Peyer's patch (tissue), 4 donors: ENCODE results near the gene DGKQ. TPM values are rescaled to one million over a fixed set of nuclear protein-coding genes. Genes with fewer than 3 reads are reported as not detected.

Experiments used
- DNase-seq, 3 donors: peaks; one replicate each; pipeline ENCODE4 v3.0.0-alpha.2; 2017 to 2019
- H3K27ac ChIP-seq, 4 donors: fragments of 200-600 bp; sonication (generic); one replicate each; pipeline ENCODE4 v1.5.1; 2016 to 2019
- H3K27me3 ChIP-seq, 2 donors: fragments of 200-600 bp; sonication (generic); one replicate each; pipeline ENCODE4 v1.5.1; 2019
- H3K36me3 ChIP-seq, 3 donors: fragments of 200-600 bp; sonication (generic); one replicate each; pipeline ENCODE4 v1.5.1; 2016 to 2019
- H3K4me1 ChIP-seq, 4 donors: fragments of 200-600 bp; sonication (generic); one replicate each; pipeline ENCODE4 v1.5.1; 2016 to 2019
- H3K4me3 ChIP-seq, 4 donors: fragments of 200-600 bp; sonication (generic); 1 replicate in 3 of 4; 2 replicates in 1 of 4; pipeline ENCODE4 v1.5.1; 2016 to 2019; ENCODE audit warnings: mild to moderate bottlenecking in 1 of 4
- H3K9me3 ChIP-seq, 4 donors: fragments of 200-600 bp; sonication (generic); one replicate each; pipeline ENCODE4 v1.5.1; 2016 to 2019; ENCODE audit warnings: mild to moderate bottlenecking in 1 of 4
- POLR2A ChIP-seq, 2 donors: fragments of 450-650 bp; IDR thresholded peaks; one replicate each; pipeline ENCODE4 v1.5.1; 2017; ENCODE audit warnings: antibody characterized with exemption in 2 of 2, mild to moderate bottlenecking in 2 of 2, moderate library complexity in 2 of 2
- total RNA-seq, 4 donors: library from RNA; depleted of rRNA; stranded (reverse); fragments of >200 nt; gene quantifications; one replicate each; pipeline ENCODE4 v1.1.0, GENCODE V29; 2016
- TF ChIP-seq, protein P1 (sequence below), 6 experiments: fragments of 450-650 bp in 4 of 6; fragments of 200-600 bp in 2 of 6; sonication (generic) in 1 of 6; IDR thresholded peaks; one replicate each; pipeline ENCODE4 v1.5.1; 2017 to 2019; ENCODE audit warnings: antibody characterized with exemption in 6 of 6, mild to moderate bottlenecking in 3 of 6, moderate library complexity in 1 of 6

Gene DGKQ
- total RNA-seq, 4 donors from 2014 or later: 32.2 to 119 (median 101) TPM

- Histone ChIP-seq H3K27ac (no peak overlapping the region), H3K9me3 (no peaks in the 10 kb centered on the region), H3K27me3 (no peaks in the 10 kb centered on the region), H3K4me1 (peaks cover 0 to 12% (median 0%) of the 10 kb centered on the region in 4 donors), H3K4me3 (no peak overlapping the region), H3K36me3 (peaks cover 0 to 80% (median 0%) of the 10 kb centered on the region in 3 donors)
- no peak for DNase-seq
- TF ChIP-seq, protein P1, sequence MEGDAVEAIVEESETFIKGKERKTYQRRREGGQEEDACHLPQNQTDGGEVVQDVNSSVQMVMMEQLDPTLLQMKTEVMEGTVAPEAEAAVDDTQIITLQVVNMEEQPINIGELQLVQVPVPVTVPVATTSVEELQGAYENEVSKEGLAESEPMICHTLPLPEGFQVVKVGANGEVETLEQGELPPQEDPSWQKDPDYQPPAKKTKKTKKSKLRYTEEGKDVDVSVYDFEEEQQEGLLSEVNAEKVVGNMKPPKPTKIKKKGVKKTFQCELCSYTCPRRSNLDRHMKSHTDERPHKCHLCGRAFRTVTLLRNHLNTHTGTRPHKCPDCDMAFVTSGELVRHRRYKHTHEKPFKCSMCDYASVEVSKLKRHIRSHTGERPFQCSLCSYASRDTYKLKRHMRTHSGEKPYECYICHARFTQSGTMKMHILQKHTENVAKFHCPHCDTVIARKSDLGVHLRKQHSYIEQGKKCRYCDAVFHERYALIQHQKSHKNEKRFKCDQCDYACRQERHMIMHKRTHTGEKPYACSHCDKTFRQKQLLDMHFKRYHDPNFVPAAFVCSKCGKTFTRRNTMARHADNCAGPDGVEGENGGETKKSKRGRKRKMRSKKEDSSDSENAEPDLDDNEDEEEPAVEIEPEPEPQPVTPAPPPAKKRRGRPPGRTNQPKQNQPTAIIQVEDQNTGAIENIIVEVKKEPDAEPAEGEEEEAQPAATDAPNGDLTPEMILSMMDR (IDR thresholded peaks at IDR 0.05): no peak
- no peak for TF ChIP-seq POLR2A (IDR thresholded peaks at IDR 0.05)
Observed at GRCh38 chr4:964346-965025, 8.9 kb downstream of the DGKQ start.

DNA sequence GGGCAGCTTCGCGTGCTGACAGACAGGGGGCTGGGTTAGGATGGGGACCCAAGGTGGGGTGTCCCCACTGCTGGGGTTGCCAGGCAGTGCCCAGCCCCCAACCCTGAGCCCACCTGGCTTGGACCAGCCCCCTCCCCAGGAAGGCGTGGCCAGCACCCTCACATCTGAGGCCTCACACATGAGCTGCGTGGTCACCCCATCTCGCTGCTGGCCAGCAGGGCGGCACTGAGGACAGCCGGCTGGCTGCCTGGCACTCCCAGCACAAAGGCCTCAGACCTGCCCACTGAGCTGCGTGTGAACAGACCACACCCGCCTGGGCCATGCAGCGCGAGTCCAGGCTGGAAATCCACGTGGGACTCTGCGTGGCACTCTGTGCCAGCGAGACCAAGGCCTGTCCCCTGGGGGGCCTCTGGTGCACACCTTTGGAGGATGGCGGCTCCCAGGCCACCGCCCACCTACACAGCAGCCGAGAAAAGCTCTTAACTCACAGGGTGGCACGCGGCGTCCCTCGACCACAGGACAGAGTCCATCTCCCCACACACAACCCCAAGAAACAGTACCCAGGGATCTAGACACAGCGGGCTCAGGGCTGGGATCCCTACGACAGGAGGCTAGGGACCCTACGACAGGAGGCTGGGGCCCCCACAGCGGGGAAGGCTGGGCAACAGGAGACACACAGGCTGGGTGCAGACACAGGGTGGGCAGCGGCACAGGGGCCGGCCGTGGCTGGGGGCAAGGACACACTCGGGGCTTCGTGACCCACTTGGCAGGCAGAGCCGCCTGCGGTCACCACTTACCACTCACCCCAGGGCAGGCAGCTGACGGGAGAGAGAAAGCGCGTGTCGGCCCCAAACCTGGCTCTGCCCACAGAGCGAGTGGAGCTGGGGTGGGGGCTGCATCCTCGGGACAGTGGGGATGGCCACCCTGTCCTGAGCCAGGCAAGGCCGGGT, 9.8 kb downstream of the DGKQ start:
- H3K36me3 ChIP-seq: peaks cover 0 to 85% (median 0%) of the 10 kb centered on the region in 3 donors
- DNase-seq: peak in 2 of 3 donors; percentile 75 to 80
- H3K4me1 ChIP-seq: peaks cover 0 to 12% (median 0%) of the 10 kb centered on the region in 4 donors
- H3K4me3 ChIP-seq: peak overlapping the region in 2 of 4 donors; percentile 37 to 41
- no peaks in the 10 kb centered on the region for H3K9me3 ChIP-seq
- peak; percentile 31 to 65 for TF ChIP-seq POLR2A (IDR thresholded peaks at IDR 0.05)
- TF ChIP-seq, protein P1 (IDR thresholded peaks at IDR 0.05): peak in 3 of 6 experiments; percentile 29 to 39 (median 35)
- peak overlapping the region in 3 of 4 donors; percentile 70 to 87 (median 78) for H3K27ac ChIP-seq
- H3K27me3 ChIP-seq: no peaks in the 10 kb centered on the region

DNA sequence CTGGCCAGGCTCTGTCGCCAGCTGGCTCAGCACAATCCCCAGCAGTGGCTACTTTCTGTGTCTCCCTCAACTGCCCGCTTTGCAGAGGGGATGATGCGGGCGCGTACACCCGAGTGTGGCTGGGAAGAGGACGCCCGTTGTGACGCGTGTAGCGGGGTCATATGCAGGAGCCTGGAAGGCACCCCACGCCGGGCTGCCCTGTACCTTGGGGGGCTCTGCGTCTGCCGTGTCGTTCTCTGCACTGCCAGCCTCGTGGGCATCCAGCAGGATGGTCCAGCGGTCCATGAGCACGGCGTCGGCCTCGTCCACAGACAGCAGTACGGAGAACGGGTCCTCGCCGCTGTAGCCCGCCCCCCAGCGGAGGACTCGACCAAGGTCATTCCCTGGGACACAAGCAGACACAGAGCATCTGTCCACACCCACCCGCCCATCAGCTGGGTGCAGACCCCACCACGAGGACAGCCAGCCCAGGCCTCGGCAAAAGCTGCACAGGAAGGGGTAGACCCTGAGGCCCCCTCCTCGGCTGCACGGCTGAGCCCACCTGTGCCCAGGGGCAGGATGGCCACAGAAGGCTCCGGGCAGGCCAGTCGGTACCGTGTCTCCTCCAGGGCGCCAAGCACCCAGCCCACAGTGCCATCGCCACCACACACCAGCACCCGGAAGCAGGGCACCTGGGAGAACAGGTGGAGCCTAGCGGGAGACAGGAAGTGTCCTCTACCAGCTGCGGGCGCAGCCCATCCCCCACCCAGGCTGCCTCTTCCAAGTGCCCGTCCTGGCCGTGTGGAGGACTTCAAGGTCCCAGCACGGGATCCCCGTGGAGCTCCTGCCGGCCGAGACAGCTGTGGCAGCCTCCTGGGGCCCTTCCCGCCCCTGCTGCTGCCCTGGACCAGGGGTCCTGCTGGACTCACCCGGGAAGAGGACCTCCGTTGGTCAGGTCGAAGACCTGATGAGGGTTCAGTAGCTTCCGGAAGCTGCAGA, 10.8 kb downstream of the DGKQ start:
- no peaks in the 10 kb centered on the region for H3K27me3 ChIP-seq
- peaks cover 0 to 86% (median 0%) of the 10 kb centered on the region in 3 donors for H3K36me3 ChIP-seq
- H3K4me3 ChIP-seq: peak overlapping the region in 2 of 4 donors; percentile 37 to 41
- TF ChIP-seq POLR2A (IDR thresholded peaks at IDR 0.05): no peak
- TF ChIP-seq, protein P1 (IDR thresholded peaks at IDR 0.05): no peak
- H3K27ac ChIP-seq: peak overlapping the region in 3 of 4 donors; percentile 70 to 87 (median 78)
- no peaks in the 10 kb centered on the region for H3K9me3 ChIP-seq
- H3K4me1 ChIP-seq: peaks cover 0 to 12% (median 0%) of the 10 kb centered on the region in 4 donors
- DNase-seq: peak in 2 of 3 donors; percentile 79 to 85

DNA sequence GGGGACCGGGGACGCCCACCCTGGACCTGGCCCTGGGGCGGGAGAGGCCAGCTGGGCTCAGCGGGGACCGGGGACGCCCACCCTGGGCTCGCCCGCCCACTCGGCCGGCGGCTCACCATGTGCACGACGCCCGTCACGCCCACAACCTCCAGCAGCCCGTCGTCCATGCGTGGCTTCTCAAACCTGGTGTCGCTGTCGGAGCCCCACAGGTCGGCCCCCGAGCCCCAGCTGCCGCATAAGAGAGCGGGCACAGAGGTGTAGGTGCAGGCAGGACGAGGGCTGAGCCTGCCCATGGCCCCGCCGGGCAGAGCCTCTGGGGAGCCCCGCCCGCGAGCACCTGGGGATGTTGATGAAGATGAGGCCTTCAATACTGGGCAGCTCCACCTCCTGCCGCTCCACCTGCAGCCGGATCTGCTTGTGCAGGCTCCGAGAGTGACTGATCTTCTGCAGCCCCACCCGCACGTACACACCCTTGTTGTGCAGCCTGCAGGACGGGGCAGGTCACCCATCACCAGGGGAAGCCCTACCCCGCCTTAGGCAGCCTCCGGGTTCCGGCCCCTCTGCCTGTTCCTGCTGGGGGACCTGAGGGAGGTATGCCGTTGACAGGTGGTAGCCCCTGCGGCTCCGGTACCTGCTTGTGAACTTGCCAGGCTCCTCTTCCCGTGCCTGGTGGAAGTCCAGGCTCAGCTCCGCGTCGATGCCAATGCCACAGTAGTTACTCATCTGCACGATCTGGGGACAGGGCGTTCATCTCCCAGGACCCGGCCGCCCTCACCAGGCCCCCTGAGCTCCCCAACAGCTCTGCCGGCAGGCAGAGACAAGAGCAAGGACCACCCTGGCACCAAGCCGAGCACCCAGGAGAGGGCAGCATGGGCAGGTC, 11.8 kb downstream of the DGKQ start:
- Histone ChIP-seq H3K27me3 (no peaks in the 10 kb centered on the region), H3K36me3 (peaks cover 0 to 77% (median 0%) of the 10 kb centered on the region in 3 donors), H3K9me3 (no peaks in the 10 kb centered on the region), H3K27ac (peak overlapping the region in 3 of 4 donors; percentile 70 to 87 (median 78)), H3K4me1 (peaks cover 0 to 12% (median 0%) of the 10 kb centered on the region in 4 donors), H3K4me3 (peak overlapping the region in 2 of 4 donors; percentile 37 to 41)
- no peak for TF ChIP-seq POLR2A (IDR thresholded peaks at IDR 0.05)
- TF ChIP-seq, protein P1 (IDR thresholded peaks at IDR 0.05): no peak
- peak in 2 of 3 donors; percentile 72 to 80 for DNase-seq
